ENCODE measurements around the gene TGM1.

The TGM1 gene

DNA sequence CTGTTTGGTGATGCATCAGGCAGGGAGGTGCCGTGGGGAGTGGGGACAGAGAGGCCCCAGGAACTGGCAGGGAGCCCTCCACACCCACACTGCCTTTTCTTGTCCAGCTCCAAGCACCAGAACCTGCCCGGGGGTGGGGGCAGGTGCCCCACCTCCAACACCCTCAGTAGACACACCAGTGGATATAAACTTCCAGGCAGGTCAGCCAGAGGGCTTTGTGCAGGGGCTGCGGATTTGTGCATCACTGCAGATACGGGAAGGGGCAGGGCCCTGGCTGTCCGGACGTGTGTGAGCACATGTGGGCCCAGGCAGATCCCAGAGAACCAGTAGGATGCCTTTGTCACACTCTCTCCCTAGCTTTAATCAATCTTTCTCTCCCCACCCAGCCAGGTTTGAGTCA lies 1.3 kb upstream of the TGM1 start:
- TF ChIP-seq CTCF (IDR thresholded peaks at IDR 0.05; ENCODE audit: insufficient read depth, low read length, missing control alignments) = no peak
- ChIA-PET CTCF (interaction anchor here (1.8 to 16.0 kb wide), 2 partner anchors 20 to 43 kb away, joined by 4 to 155 read pairs; partner anchors contain the start of genes CIDEB and TINF2), POLR2A (interaction anchor here (1.0 kb wide), 1 partner anchor 39 kb away, joined by 4 read pairs; no protein-coding TSS in a partner anchor)
- no peak overlapping the region for H3K4me3 ChIP-seq (ENCODE audit: low read depth, low read length)
- DNase-seq (ENCODE audit: low read depth, low spot score) = no peak

- TF ChIP-seq CTCF (IDR thresholded peaks at IDR 0.05; ENCODE audit: insufficient read depth, low read length, missing control alignments) = no peak
- POLR2A ChIA-PET = no interaction called here
- no peak for DNase-seq (ENCODE audit: low read depth, low spot score)
- CTCF ChIA-PET = interaction anchor here (1.8 to 16.0 kb wide), 3 partner anchors 6 to 44 kb away, joined by 4 to 155 read pairs (median 57); partner anchors contain the start of genes CIDEB, RABGGTA and TINF2
- no peak overlapping the region for H3K4me3 ChIP-seq (ENCODE audit: low read depth, low read length)
Measured at GRCh38 chr14:24263848-24264247, 871 bp upstream of the TGM1 start.

GRCh38 chr14:24261969-24262327 lies 1.0 kb downstream of the TGM1 start:
- no peak overlapping the region for H3K4me3 ChIP-seq (ENCODE audit: low read depth, low read length)
- DNase-seq (ENCODE audit: low read depth, low spot score) = no peak
- ChIA-PET CTCF (interaction anchor here (7.9 to 16.0 kb wide), 2 partner anchors 8 to 18 kb away, joined by 57 to 155 read pairs; partner anchors contain the start of genes RABGGTA and TINF2), POLR2A (interaction anchor here (0.6 kb wide), 1 partner anchor 653 kb away, joined by 3 read pairs; no protein-coding TSS in a partner anchor)
- no peak for TF ChIP-seq CTCF (IDR thresholded peaks at IDR 0.05; ENCODE audit: insufficient read depth, low read length, missing control alignments)

DNA sequence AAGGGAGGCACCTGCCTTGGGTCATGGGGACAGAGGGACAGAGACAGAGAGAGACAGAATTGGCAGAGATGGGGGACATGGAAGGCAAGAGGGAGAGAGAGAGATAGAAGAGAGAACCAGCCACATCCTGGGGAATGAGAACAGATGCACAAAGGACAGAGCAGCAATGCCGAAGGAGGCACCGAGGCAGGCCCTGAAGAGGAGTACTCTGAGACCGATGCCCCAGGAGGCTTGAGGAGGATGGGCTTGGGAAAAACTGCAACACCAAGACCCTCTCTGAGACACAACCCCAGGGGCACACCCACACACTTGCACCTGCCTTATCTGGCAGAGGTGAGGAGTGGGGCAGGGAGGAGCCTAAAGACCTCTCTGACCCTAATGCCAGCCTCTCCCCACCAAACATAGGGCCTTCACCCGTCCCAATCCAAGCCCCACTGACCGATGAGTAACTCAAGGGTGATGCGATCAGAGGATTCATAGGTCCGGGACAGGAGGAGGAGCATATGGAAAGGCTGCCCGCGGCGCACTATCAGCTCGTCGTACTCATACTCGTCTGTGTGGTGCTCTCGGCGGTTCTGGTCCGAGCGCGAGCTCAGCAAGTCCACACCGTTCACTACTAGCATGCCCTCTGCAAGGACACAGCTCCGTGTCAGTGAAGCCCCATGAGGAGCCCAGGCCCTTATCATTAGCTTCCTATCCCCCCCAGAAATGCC lies 1.6 kb downstream of the TGM1 start:
- TF ChIP-seq CTCF (IDR thresholded peaks at IDR 0.05; ENCODE audit: insufficient read depth, low read length, missing control alignments) = no peak

DNA sequence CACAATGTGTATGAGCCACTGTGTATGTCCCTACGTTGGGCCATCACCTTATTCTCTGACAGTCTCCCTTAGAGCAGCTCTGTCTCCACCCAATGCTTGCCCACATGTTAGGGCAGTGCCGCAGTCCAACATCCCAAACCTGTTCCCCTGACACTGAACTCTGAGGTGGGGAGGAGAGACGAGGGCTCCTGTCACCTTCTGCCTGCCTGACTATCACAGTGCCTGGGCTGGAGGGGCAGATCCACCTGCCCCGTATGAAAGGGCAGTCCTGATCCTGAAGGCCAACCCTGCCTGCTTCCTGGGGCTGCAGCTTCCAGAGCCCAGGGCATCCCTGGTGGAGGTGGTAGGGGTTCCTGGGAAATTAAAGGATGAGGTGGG lies 2.2 kb downstream of the TGM1 start:
- no peak overlapping the region for H3K4me3 ChIP-seq (ENCODE audit: low read depth, low read length)
- POLR2A ChIA-PET = no interaction called here
- CTCF ChIA-PET = interaction anchor here (0.7 to 16.0 kb wide), 4 partner anchors 9 to 48 kb away, joined by 3 to 155 read pairs (median 30); partner anchors contain the start of genes RABGGTA and TINF2
- no peak for TF ChIP-seq CTCF (IDR thresholded peaks at IDR 0.05; ENCODE audit: insufficient read depth, low read length, missing control alignments)
- DNase-seq (ENCODE audit: low read depth, low spot score) = no peak

More for the DNA sequence above, 1.6 kb downstream of the TGM1 start:
- no peak overlapping the region for H3K4me3 ChIP-seq (ENCODE audit: low read depth, low read length)
- ChIA-PET CTCF (interaction anchor here (0.7 to 16.0 kb wide), 3 partner anchors 9 to 47 kb away, joined by 3 to 155 read pairs (median 57); partner anchors contain the start of genes RABGGTA and TINF2), POLR2A (interaction anchor here (0.6 kb wide), 1 partner anchor 653 kb away, joined by 3 read pairs; no protein-coding TSS in a partner anchor)
- no peak for DNase-seq (ENCODE audit: low read depth, low spot score)

- no peak for DNase-seq (ENCODE audit: low read depth, low spot score)
- POLR2A ChIA-PET = no interaction called here
- CTCF ChIA-PET = interaction anchor here (0.7 to 16.0 kb wide), 5 partner anchors 9 to 48 kb away, joined by 3 to 155 read pairs (median 7); partner anchors contain the start of genes RABGGTA and TINF2
Measured at GRCh38 chr14:24260026-24260779, 2.8 kb downstream of the TGM1 start.

More at GRCh38 chr14:24260026-24260779, 2.8 kb downstream of the TGM1 start:
- TF ChIP-seq CTCF (IDR thresholded peaks at IDR 0.05; ENCODE audit: insufficient read depth, low read length, missing control alignments) = no peak
- no peak overlapping the region for H3K4me3 ChIP-seq (ENCODE audit: low read depth, low read length)

Measured in AG04449 (cell line).